A549 treated with Hydrocortisone at 1 μM for 4 hours (cell line): ENCODE measurements around the gene HMGN4. TPM values are rescaled to one million over a fixed set of nuclear protein-coding genes. Genes with fewer than 3 reads are reported as not detected.

Source experiments
- total RNA-seq: library from RNA; stranded (reverse); fragments of 200-300 nt; extraction: Qiagen RNA extraction; gene quantifications from 5 replicates; pipeline ENCODE4 v1.2.3, GENCODE V29; 2022

HMGN4 gene
- 61.3 to 91.7 TPM (median 78.5 TPM) in 5 replicates for total RNA-seq

DNA sequence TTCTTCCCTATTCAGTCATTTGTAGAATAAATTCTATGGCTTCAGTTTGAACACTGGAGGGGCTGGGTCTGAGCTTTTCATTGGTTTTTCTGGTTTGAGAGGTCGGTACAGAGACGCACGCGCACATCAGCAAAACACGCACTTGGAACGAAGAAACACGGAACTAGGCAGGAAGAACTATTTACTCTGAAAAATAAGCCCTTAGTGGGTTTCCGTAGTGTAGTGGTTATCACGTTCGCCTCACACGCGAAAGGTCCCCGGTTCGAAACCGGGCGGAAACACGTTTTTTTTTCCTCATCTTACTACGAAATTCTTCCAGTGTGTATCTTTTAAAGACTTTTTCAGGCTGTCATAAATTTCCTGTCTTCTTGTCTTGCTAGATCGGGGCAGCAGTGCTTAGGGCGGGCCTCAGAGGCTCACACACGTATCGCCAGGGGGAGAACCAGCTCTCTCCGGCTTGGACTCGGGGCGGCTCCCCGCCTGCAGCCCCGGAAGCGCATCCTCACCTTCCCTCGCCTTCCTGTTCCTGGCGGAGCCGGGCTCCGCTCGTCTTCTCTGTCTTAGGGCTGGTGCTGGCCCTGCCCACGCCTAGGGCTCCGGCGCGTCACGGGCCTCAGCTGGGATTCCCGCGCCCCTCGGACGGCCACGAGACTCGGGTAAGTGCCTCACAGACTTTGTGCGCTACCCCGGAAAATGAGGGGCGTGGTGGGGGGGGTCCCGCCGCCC lies at the start of gene HMGN4:
Gene HMGN4 (plus strand): TSS at position 521 of the 726 bp plus-strand sequence. CDS start 6,841 bp downstream, outside the sequence.

DNA sequence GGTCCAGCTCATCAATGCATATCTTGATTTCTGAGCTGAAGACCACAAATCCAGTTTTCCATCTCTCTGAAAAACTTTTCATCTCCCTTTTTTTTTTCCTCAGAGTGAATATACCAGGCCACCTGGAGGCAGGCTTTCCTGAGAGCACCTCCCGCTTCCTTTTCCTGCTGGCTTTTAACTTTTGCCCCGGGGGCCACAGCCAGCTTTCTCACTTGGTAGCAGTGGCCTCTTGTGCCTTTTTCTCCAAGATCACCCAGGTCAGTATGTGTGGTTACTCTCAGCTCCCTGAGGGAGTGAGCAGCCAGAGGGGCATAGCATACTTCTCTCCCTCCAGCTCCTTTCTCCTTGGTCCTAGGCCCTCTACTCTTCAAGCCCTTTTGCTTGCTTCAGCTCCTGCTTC lies 38.1 kb upstream of the HMGN4 start, which contains the start of gene BTN1A1:
Gene BTN1A1 (plus strand): TSS at position 202 of the 400 bp plus-strand sequence. CDS start 984 bp downstream, outside the sequence.

Other genes starting within 250 kb of the HMGN4 start
- 2.8 to 4.3 TPM (median 3.5 TPM) in 5 replicates for gene BTN3A2, start 173.2 kb upstream of the HMGN4 start, total RNA-seq
- 5.5 to 6.7 TPM (median 6.0 TPM) in 5 replicates for gene BTN2A2, start 155.3 kb upstream of the HMGN4 start, total RNA-seq
- 2.0 to 3.2 TPM (median 2.5 TPM) in 5 replicates for gene BTN3A1, start 136.1 kb upstream of the HMGN4 start, total RNA-seq
- gene BTN3A3, start 97.9 kb upstream of the HMGN4 start, total RNA-seq: 0.39 to 1.0 TPM (median 0.63 TPM) in 5 replicates
- gene BTN2A1, start 80.4 kb upstream of the HMGN4 start, total RNA-seq: 16.0 to 28.0 TPM (median 20.9 TPM) in 5 replicates
- gene BTN1A1, start 38.1 kb upstream of the HMGN4 start, total RNA-seq: not detected in 5 replicates
- 12.7 to 14.6 TPM (median 14.1 TPM) in 5 replicates for gene ABT1, start 58.6 kb downstream of the HMGN4 start, total RNA-seq
- gene ZNF322, start 121.4 kb downstream of the HMGN4 start, total RNA-seq: 4.9 to 6.9 TPM (median 5.5 TPM) in 5 replicates